Endothelial cell of umbilical vein (primary cell): ENCODE data around the gene WDR27. TPM values are rescaled to one million over a fixed set of nuclear protein-coding genes. Genes with fewer than 3 reads are reported as not detected.

ENCODE experiments used
- BruUV-seq: library from RNA; stranded (reverse); fragments of 400-500 nt; replicated peaks from 2 replicates; lab custom pipeline; 2021; lab: Mats Ljungman, UMichigan
- CTCF ChIA-PET: fragments of 300-600, 350-600 bp; sonication (Branson Sonifier 250); formaldehyde crosslinking; loops from one replicate; lab custom pipeline; 2021; ENCODE audit warnings: antibody characterized with exemption, inconsistent platforms; lab: Charles Lee
- POLR2A ChIA-PET: fragments of 300-600, 350-600 bp; sonication (Branson Sonifier 250); formaldehyde crosslinking; loops from one replicate; lab custom pipeline; 2021; ENCODE audit warnings: antibody characterized with exemption, inconsistent platforms; lab: Charles Lee
- DNase-seq: peaks from one replicate; pipeline ENCODE4 v3.0.0-alpha.2; 2011; ENCODE audit warnings: low read depth, low spot score
- FAIRE-seq: peaks from 2 replicates; lab custom pipeline; 2011; peaks lifted over from hg19 to GRCh38; lab: Jason Lieb, UNC
- H2AFZ ChIP-seq: 2 replicates; pipeline ENCODE4 v1.6.0; 2012; ENCODE audit warnings: low read depth, low read length, control low read depth, inconsistent platforms
- H3K27ac ChIP-seq: 2 replicates; pipeline ENCODE4 v1.5.1; 2011; ENCODE audit warnings: low read depth, mild to moderate bottlenecking, control low read depth, low read length, moderate library complexity; ENCODE audit not compliant: insufficient read depth
- H3K27me3 ChIP-seq, 2 experiments: 2 replicates each; pipeline versions ENCODE4 v1.6.0 to v1.6.1; 2011; ENCODE audit warnings: low read length in 2 of 2, mixed read lengths in 1 of 2; ENCODE audit not compliant: control insufficient read depth in 2 of 2, insufficient read depth in 2 of 2
- H3K36me3 ChIP-seq, 2 experiments: 2 replicates in 1 of 2; 3 replicates in 1 of 2; pipeline ENCODE4 v1.5.1; 2011; ENCODE audit warnings: low read length in 2 of 2, mild to moderate bottlenecking in 1 of 2, moderate library complexity in 1 of 2; ENCODE audit not compliant: control insufficient read depth in 2 of 2, insufficient read depth in 2 of 2; ENCODE audit errors: extremely low read depth in 1 of 2
- H3K4me1 ChIP-seq: 3 replicates; pipeline ENCODE4 v1.5.1; 2011; ENCODE audit warnings: mild to moderate bottlenecking, low read length; ENCODE audit not compliant: control insufficient read depth, insufficient read depth; ENCODE audit errors: extremely low read depth
- H3K4me2 ChIP-seq: 2 replicates; pipeline ENCODE4 v1.6.1; 2011; ENCODE audit warnings: low read length, control low read depth, mixed read lengths; ENCODE audit not compliant: insufficient read depth
- H3K4me3 ChIP-seq, 3 experiments: fragments of 200-600 bp in 1 of 3; sonication (generic), shearing (Covaris generic) in 1 of 3; replicated peaks in 1 of 3; 2 replicates each; pipeline ENCODE4 v1.5.1; 2011 to 2016; ENCODE audit warnings: control low read depth in 3 of 3, low read length in 3 of 3, mild to moderate bottlenecking in 2 of 3, inconsistent platforms in 1 of 3, low read depth in 1 of 3, moderate library complexity in 1 of 3; ENCODE audit not compliant: insufficient read depth in 1 of 3
- H3K79me2 ChIP-seq: 2 replicates; pipeline ENCODE4 v1.6.0; 2012; ENCODE audit warnings: low read length, inconsistent platforms; ENCODE audit not compliant: control insufficient read depth, insufficient read depth
- H3K9ac ChIP-seq: replicated peaks from 2 replicates; pipeline ENCODE3; 2011; ENCODE audit warnings: low read length, control low read depth; ENCODE audit not compliant: insufficient read depth; ENCODE audit errors: extremely low read depth
- H3K9me1 ChIP-seq: replicated peaks from 3 replicates; pipeline ENCODE4 v1.6.0; 2011; ENCODE audit warnings: mild to moderate bottlenecking, low read length; ENCODE audit not compliant: control insufficient read depth, insufficient read depth; ENCODE audit errors: extremely low read depth
- H3K9me3 ChIP-seq: replicated peaks from 2 replicates; pipeline ENCODE4 v1.5.1; 2012; ENCODE audit warnings: low read length, inconsistent platforms; ENCODE audit not compliant: control insufficient read depth, insufficient read depth
- H4K20me1 ChIP-seq: replicated peaks from 2 replicates; pipeline ENCODE3; 2011; ENCODE audit warnings: mild to moderate bottlenecking, low read length; ENCODE audit not compliant: control insufficient read depth, insufficient read depth; ENCODE audit errors: extremely low read depth
- EZH2 ChIP-seq: IDR thresholded peaks from 2 replicates; pipeline ENCODE4 v1.6.1; 2012; ENCODE audit warnings: borderline replicate concordance, low read depth, mild to moderate bottlenecking, moderate library complexity, low read length, inconsistent platforms; ENCODE audit not compliant: severe bottlenecking
- FOS ChIP-seq: IDR thresholded peaks from 2 replicates; pipeline ENCODE4 v1.6.1; 2011; ENCODE audit warnings: mild to moderate bottlenecking, low read length, moderate library complexity, borderline replicate concordance; ENCODE audit not compliant: insufficient read depth
- GATA2 ChIP-seq: IDR thresholded peaks from 2 replicates; pipeline ENCODE4 v1.7.0; 2011; ENCODE audit warnings: low read depth, mild to moderate bottlenecking, moderate library complexity, mixed read lengths, low read length; ENCODE audit not compliant: insufficient read length, insufficient read depth
- JUN ChIP-seq: IDR thresholded peaks from 2 replicates; pipeline ENCODE4 v1.6.1; 2011; ENCODE audit warnings: borderline replicate concordance, low read depth; ENCODE audit not compliant: insufficient read length, insufficient read depth
- MYC ChIP-seq: IDR thresholded peaks from one replicate; pipeline ENCODE4 v1.6.1; 2011; ENCODE audit warnings: mild to moderate bottlenecking, low read depth, low read length
- POLR2A ChIP-seq: IDR thresholded peaks from 2 replicates; pipeline ENCODE4 v1.6.1; 2012; ENCODE audit warnings: low read depth, mild to moderate bottlenecking, control low read depth, low read length
- POLR2AphosphoS5 ChIP-seq: IDR thresholded peaks from 2 replicates; pipeline ENCODE4 v1.6.1; 2012; ENCODE audit warnings: low read depth, mild to moderate bottlenecking, control low read depth, low read length, moderate library complexity; ENCODE audit not compliant: insufficient read depth
- dilution Hi-C: fragments of 300-500 bp; cut with MboI; formaldehyde crosslinking; loops from one replicate; pipeline ENCODE4 v1.15.0; 2019; ENCODE audit warnings: low sequenced_read_pairs; ENCODE audit not compliant: extremely low pct_ligation_motif_present
- intact Hi-C: fragments of 100-400 bp; cut with micrococcal nuclease; formaldehyde crosslinking; loops from one replicate; pipeline ENCODE4 v1.10.0; 2022
- polyA plus RNA-seq, 4 experiments: library from polyadenylated mRNA; depleted of rRNA in 3 of 4; stranded (reverse) in 3 of 4; unstranded in 1 of 4; fragments of >200 nt; gene quantifications; 2 replicates each; pipeline versions ENCODE4 v1.2.1 to v1.2.3, GENCODE V29; 2011 to 2012; ENCODE audit warnings: missing spikeins in 1 of 4
- total RNA-seq: library from RNA; stranded (reverse); gene quantifications from 2 replicates; pipeline ENCODE4 v1.2.3, GENCODE V29; 2021
- TF ChIP-seq, protein P1 (sequence below): IDR thresholded peaks from 2 replicates; pipeline ENCODE4 v1.6.1; 2011; ENCODE audit not compliant: insufficient read depth, insufficient read length
- TF ChIP-seq, protein P2 (sequence below), 2 donors: IDR thresholded peaks; 1 replicate in 1 of 2; 2 replicates in 1 of 2; pipeline ENCODE4 v1.5.1; 2011; ENCODE audit warnings: low read length in 2 of 2, mild to moderate bottlenecking in 2 of 2, moderate library complexity in 2 of 2, control low read depth in 1 of 2, inconsistent platforms in 1 of 2, low read depth in 1 of 2; ENCODE audit not compliant: insufficient read depth in 1 of 2; ENCODE audit errors: extremely low read depth in 1 of 2

The WDR27 gene
- total and polyA plus RNA-seq, 2 donors (not counting 3 experiments of a cell fraction or from before 2014, with no cell fraction given), result 60.1 to 69.7 TPM

DNA sequence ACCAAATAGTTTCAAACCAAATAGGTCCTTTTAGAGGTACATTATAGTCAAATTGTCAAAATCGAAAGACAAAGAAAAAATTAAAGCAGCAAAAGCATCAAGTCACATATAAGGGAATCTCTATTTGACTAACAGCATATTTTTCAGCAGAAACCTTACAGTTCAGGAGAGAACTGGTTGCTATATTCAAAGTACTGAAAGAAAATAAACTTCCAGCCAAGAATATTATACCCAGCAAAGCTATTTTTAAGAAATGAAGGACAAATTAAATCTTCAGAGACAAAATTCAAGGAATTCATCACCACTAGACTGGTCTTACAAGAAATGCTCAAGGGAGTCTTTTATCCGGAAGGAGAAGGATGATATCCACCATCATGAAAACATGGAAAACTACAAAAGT lies 16.0 kb downstream of the WDR27 start:
- Histone ChIP-seq H3K4me3 (no peak overlapping the region), H3K79me2 (peaks cover 6% of the 10 kb centered on the region), H3K9ac (no peak overlapping the region), H4K20me1 (no peaks in the 10 kb centered on the region), H3K27me3 (no peaks in the 10 kb centered on the region), H3K4me1 (no peaks in the 10 kb centered on the region), H2AFZ (no peak overlapping the region), H3K36me3 (peaks cover 2 to 7% of the 10 kb centered on the region in 2 experiments), H3K9me1 (no peaks in the 10 kb centered on the region), H3K27ac (no peak overlapping the region), H3K4me2 (no peak overlapping the region), H3K9me3 (no peaks in the 10 kb centered on the region)
- BruUV-seq, result no TSS peak
- POLR2A ChIA-PET, result no interaction called here
- intact Hi-C loops (no loop called here), dilution Hi-C loops (no loop called here)
- CTCF ChIA-PET, result no interaction called here
- TF ChIP-seq EZH2, result no peak
- TF ChIP-seq JUN, result no peak
- TF ChIP-seq, protein P1, sequence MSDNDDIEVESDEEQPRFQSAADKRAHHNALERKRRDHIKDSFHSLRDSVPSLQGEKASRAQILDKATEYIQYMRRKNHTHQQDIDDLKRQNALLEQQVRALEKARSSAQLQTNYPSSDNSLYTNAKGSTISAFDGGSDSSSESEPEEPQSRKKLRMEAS, result no peak
- no peak for TF ChIP-seq FOS
- no peak for TF ChIP-seq POLR2A
- TF ChIP-seq MYC, result no peak
- no peak for TF ChIP-seq GATA2
- no peak for TF ChIP-seq POLR2AphosphoS5
- TF ChIP-seq, protein P2, sequence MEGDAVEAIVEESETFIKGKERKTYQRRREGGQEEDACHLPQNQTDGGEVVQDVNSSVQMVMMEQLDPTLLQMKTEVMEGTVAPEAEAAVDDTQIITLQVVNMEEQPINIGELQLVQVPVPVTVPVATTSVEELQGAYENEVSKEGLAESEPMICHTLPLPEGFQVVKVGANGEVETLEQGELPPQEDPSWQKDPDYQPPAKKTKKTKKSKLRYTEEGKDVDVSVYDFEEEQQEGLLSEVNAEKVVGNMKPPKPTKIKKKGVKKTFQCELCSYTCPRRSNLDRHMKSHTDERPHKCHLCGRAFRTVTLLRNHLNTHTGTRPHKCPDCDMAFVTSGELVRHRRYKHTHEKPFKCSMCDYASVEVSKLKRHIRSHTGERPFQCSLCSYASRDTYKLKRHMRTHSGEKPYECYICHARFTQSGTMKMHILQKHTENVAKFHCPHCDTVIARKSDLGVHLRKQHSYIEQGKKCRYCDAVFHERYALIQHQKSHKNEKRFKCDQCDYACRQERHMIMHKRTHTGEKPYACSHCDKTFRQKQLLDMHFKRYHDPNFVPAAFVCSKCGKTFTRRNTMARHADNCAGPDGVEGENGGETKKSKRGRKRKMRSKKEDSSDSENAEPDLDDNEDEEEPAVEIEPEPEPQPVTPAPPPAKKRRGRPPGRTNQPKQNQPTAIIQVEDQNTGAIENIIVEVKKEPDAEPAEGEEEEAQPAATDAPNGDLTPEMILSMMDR (IDR thresholded peaks at IDR 0.05; ENCODE audit: extremely low read depth in 1 of 2, insufficient read depth in 1 of 2, low read depth in 1 of 2, low read length in 2 of 2), result no peak
- FAIRE-seq (no peak), DNase-seq (no peak)
